Psoas muscle (tissue), 8 donors: ENCODE data around the gene NARF. TPM values are rescaled to one million over a fixed set of nuclear protein-coding genes. Genes with fewer than 3 reads are reported as not detected.

Source experiments
- ATAC-seq, 4 donors: fragments of 200-7000 bp; cut with Tn5 transposase; one replicate each; pipeline ENCODE4 v1.9.1; 2020; ENCODE audit warnings: moderate library complexity in 3 of 4, mild to moderate bottlenecking in 2 of 4
- DNase-seq, 2 donors: peaks; one replicate each; pipeline ENCODE4 v3.0.0-alpha.2; 2020
- H3K27ac ChIP-seq: fragments of 200-600 bp; one replicate; pipeline ENCODE4 v1.8.0; 2022
- H3K27me3 ChIP-seq, 3 donors: fragments of 200-600 bp in 1 of 3; one replicate each; pipeline versions ENCODE4 v1.6.1 to v1.8.0; 2013 to 2022; ENCODE audit warnings: low read length in 2 of 3, mild to moderate bottlenecking in 2 of 3, moderate library complexity in 1 of 3; ENCODE audit not compliant: insufficient read depth in 3 of 3
- H3K36me3 ChIP-seq, 2 donors: fragments of 200-600 bp in 1 of 2; one replicate each; pipeline versions ENCODE4 v1.6.1 to v1.8.0; 2013 to 2022; ENCODE audit warnings: low read depth in 1 of 2, mild to moderate bottlenecking in 1 of 2, moderate library complexity in 1 of 2; ENCODE audit not compliant: insufficient read depth in 1 of 2
- H3K4me1 ChIP-seq: fragments of 200-600 bp; one replicate; pipeline ENCODE4 v1.8.0; 2022
- H3K4me3 ChIP-seq: fragments of 200-600 bp; one replicate; pipeline ENCODE4 v1.8.0; 2022; ENCODE audit warnings: mild to moderate bottlenecking
- H3K9me3 ChIP-seq: fragments of 200-600 bp; one replicate; pipeline ENCODE4 v1.8.0; 2022
- CTCF ChIP-seq: fragments of 200-600 bp; IDR thresholded peaks from one replicate; pipeline ENCODE4 v1.8.0; 2022; ENCODE audit warnings: antibody characterized with exemption
- WGBS, 3 donors: extraction: QIAGEN DNeasy Blood & Tissue Kit; methylation state at CpG; one replicate each; pipeline versions ENCODE4 v1.1.6 to v1.1.7; 2013; 5-methylcytosine and 5-hydroxymethylcytosine counted together
- intact Hi-C, 2 donors: fragments of 100-400 bp; cut with DNase I; formaldehyde crosslinking; loops; one replicate each; pipeline versions ENCODE4 v1.11.0 to v1.14.2; 2022
- polyA plus RNA-seq, 3 donors: library from polyadenylated mRNA; stranded (reverse); fragments of 200-250 nt; gene quantifications; one replicate each; pipeline ENCODE4 v1.2.3, GENCODE V29; 2013
- total RNA-seq, 4 donors: library from RNA; stranded (reverse); fragmentation: NEBNext Ultra II Directional in 2 of 4; extraction: Animal tissue kit (Norgen Biotek cat#: 25700) in 2 of 4; gene quantifications; one replicate each; pipeline versions ENCODE4 v1.2.1 to v1.2.4, GENCODE V29; 2021 to 2023
- donor health status: healthy with polysubstance abuse.
- donor health status: DM: no; HTN: no; CAD: no; lungs with moderate emphysema.
- donor health status: Bipolar disorder and iron deficiency.
- donor health status: healthy.
- donor health status: DM: yes; HTN: yes; CAD: no.
- donor health status: DM: no; HTN: no; CAD: no.
- donor health status: DM: no; HTN: no; CAD: no.
- donor health status: DM: yes; HTN: yes; CAD: no.

The NARF gene
- total and polyA plus RNA-seq, 7 donors, result 32.8 to 129 (median 43.1) TPM

- H3K9me3 ChIP-seq, result no peaks in the 10 kb centered on the region
- peaks cover 7% of the 10 kb centered on the region for H3K4me1 ChIP-seq
- intact Hi-C loops, result no loop called here
- H3K27me3 ChIP-seq, result no peaks in the 10 kb centered on the region
- WGBS, 3 donors, result 74 to 90% (median 76%) methylated on average over 12 to 13 of the region's 13 CpGs
- no peak overlapping the region for H3K4me3 ChIP-seq
- no peak for DNase-seq
- H3K36me3 ChIP-seq, result peaks cover 0 to 37% of the 10 kb centered on the region in 2 donors
- no peak for ATAC-seq
- no peak for TF ChIP-seq CTCF
- H3K27ac ChIP-seq, result no peak overlapping the region
These were observed 13.0 kb upstream of the NARF start for GRCh38 chr17:82445542-82445941.

GRCh38 chr17:82446124-82446523, 12.4 kb upstream of the NARF start:
- ATAC-seq (no peak), DNase-seq (no peak)
- no peak for TF ChIP-seq CTCF
- H3K27me3 ChIP-seq, result no peaks in the 10 kb centered on the region
- no peaks in the 10 kb centered on the region for H3K9me3 ChIP-seq
- intact Hi-C loops, result no loop called here
- H3K4me1 ChIP-seq, result peaks cover 7% of the 10 kb centered on the region
- H3K27ac ChIP-seq, result no peak overlapping the region
- peaks cover 0 to 37% of the 10 kb centered on the region in 2 donors for H3K36me3 ChIP-seq
- WGBS, 3 donors, result 81 to 88% (median 88%) methylated on average over 15 of the region's 15 CpGs
- no peak overlapping the region for H3K4me3 ChIP-seq

GRCh38 chr17:82446649-82447048, 11.9 kb upstream of the NARF start:
- H3K9me3 ChIP-seq, result no peaks in the 10 kb centered on the region
- no peak for TF ChIP-seq CTCF
- no peak overlapping the region for H3K4me3 ChIP-seq
- WGBS, 3 donors, result 83 to 84% (median 84%) methylated on average over 12 of the region's 12 CpGs
- peaks cover 9% of the 10 kb centered on the region for H3K4me1 ChIP-seq
- ATAC-seq (no peak), DNase-seq (no peak)
- no peak overlapping the region for H3K27ac ChIP-seq
- H3K36me3 ChIP-seq, result peaks cover 0 to 36% of the 10 kb centered on the region in 2 donors
- intact Hi-C loops, result no loop called here
- H3K27me3 ChIP-seq, result no peaks in the 10 kb centered on the region

GRCh38 chr17:82447876-82448275, 10.7 kb upstream of the NARF start:
- Histone ChIP-seq H3K4me3 (no peak overlapping the region), H3K36me3 (peaks cover 0 to 24% of the 10 kb centered on the region in 2 donors), H3K27me3 (no peaks in the 10 kb centered on the region), H3K27ac (no peak overlapping the region), H3K9me3 (no peaks in the 10 kb centered on the region), H3K4me1 (peaks cover 11% of the 10 kb centered on the region)
- DNase-seq, result no peak
- no peak for TF ChIP-seq CTCF
- 83 to 86% (median 85%) methylated on average over 11 of the region's 11 CpGs for WGBS, 3 donors
- ATAC-seq, result no peak
- intact Hi-C loops, result no loop called here
